A673 (cell line): ENCODE data around the gene SPINK8.

Source experiments
- CTCF ChIP-seq: fragments of 300-800, 200-600 bp; sonication (generic); conservative IDR thresholded peaks from 2 replicates; pipeline ENCODE4 v1.5.1; 2017; ENCODE audit warnings: low read depth, mild to moderate bottlenecking, antibody characterized with exemption, low read length, moderate library complexity, mixed read lengths
- EZH2 ChIP-seq: fragments of 200-600 bp; sonication (generic); IDR thresholded peaks from 2 replicates; pipeline ENCODE4 v1.6.1; 2017; ENCODE audit warnings: borderline replicate concordance, low read depth, mild to moderate bottlenecking, mixed read lengths, antibody characterized with exemption, low read length; ENCODE audit not compliant: poor library complexity, severe bottlenecking

- TF ChIP-seq CTCF (no peak), EZH2 (no peak)
These were observed 31.7 kb downstream of the SPINK8 start for GRCh38 chr3:48301800-48302166.
